AG04450 (cell line): ENCODE results near the gene TPM4. TPM values are rescaled to one million over a fixed set of nuclear protein-coding genes. Genes with fewer than 3 reads are reported as not detected.

ENCODE experiments used
- CTCF ChIA-PET: fragments of 300-600, 350-600 bp; formaldehyde crosslinking; extraction: SDS; loops from one replicate; lab custom pipeline; 2022; ENCODE audit warnings: antibody characterized with exemption, inconsistent platforms; lab: Charles Lee
- POLR2A ChIA-PET: fragments of 350-600 bp; formaldehyde crosslinking; extraction: SDS; loops from one replicate; lab custom pipeline; 2021; ENCODE audit warnings: antibody characterized with exemption, inconsistent platforms; lab: Yijun Ruan, JAX
- DNase-seq: peaks from one replicate; pipeline ENCODE4 v3.0.0-alpha.2; 2011; ENCODE audit warnings: low read depth, low spot score
- H3K27ac ChIP-seq: one replicate; pipeline ENCODE4 v1.5.1; 2012; ENCODE audit warnings: low read depth, low read length, control low read depth
- H3K27me3 ChIP-seq: one replicate; pipeline ENCODE4 v1.6.0; 2012; ENCODE audit warnings: low read length; ENCODE audit not compliant: control insufficient read depth, insufficient read depth
- H3K4me3 ChIP-seq: 2 replicates; pipeline ENCODE4 v1.5.1; 2011; ENCODE audit warnings: mild to moderate bottlenecking, low read depth, low read length, control low read depth
- H3K9me3 ChIP-seq: 2 replicates; pipeline ENCODE4 v1.5.1; 2012; ENCODE audit warnings: low read length; ENCODE audit not compliant: control insufficient read depth, insufficient read depth
- CTCF ChIP-seq: IDR thresholded peaks from 2 replicates; pipeline ENCODE4 v1.5.1; 2011; ENCODE audit warnings: low read depth, low read length, control low read depth, inconsistent platforms
- polyA plus RNA-seq: library from polyadenylated mRNA; depleted of rRNA; stranded (reverse); fragments of >200 nt; gene quantifications from 2 replicates; pipeline ENCODE4 v1.2.3, GENCODE V29; 2011

The TPM4 gene
- polyA plus RNA-seq, 1 experiment: 2,058 TPM

- H3K27me3 ChIP-seq: no peaks in the 10 kb centered on the region
- H3K9me3 ChIP-seq: no peaks in the 10 kb centered on the region
- TF ChIP-seq CTCF: no peak
- DNase-seq: no peak
- H3K27ac ChIP-seq: peak overlapping the region; percentile 52
- CTCF ChIA-PET: interaction anchor here (0.6 to 4.7 kb wide), 3 partner anchors 9 to 455 kb away, joined by 3 to 26 read pairs (median 4); partner anchors contain the start of gene RAB8A
- no peak overlapping the region for H3K4me3 ChIP-seq
- POLR2A ChIA-PET: interaction anchor here (0.6 to 2.5 kb wide), 6 partner anchors 10 to 98 kb away, joined by 3 to 19 read pairs (median 6); partner anchors contain the start of gene TPM4
Measured at GRCh38 chr19:16094360-16095070, 18.2 kb downstream of the TPM4 start.

GRCh38 chr19:16095071-16095571, 18.8 kb downstream of the TPM4 start:
- CTCF ChIA-PET: interaction anchor here (1.5 to 4.7 kb wide), 2 partner anchors 10 to 16 kb away, joined by 4 to 26 read pairs; partner anchors contain the start of gene RAB8A
- POLR2A ChIA-PET: interaction anchor here (0.6 to 2.5 kb wide), 5 partner anchors 10 to 19 kb away, joined by 3 to 19 read pairs (median 8); partner anchors contain the start of gene TPM4
- no peak overlapping the region for H3K4me3 ChIP-seq
- H3K27ac ChIP-seq: peak overlapping the region; percentile 65
- H3K27me3 ChIP-seq: no peaks in the 10 kb centered on the region
- no peaks in the 10 kb centered on the region for H3K9me3 ChIP-seq
- DNase-seq: no peak
- TF ChIP-seq CTCF: no peak

GRCh38 chr19:16096280-16096855, 20.1 kb downstream of the TPM4 start:
- peak overlapping the region; percentile 11 for H3K27ac ChIP-seq
- ChIA-PET POLR2A (interaction anchor here (0.5 to 2.5 kb wide), 6 partner anchors 8 to 196 kb away, joined by 3 to 11 read pairs (median 6); no protein-coding TSS in a partner anchor), CTCF (interaction anchor here (0.7 to 4.7 kb wide), 3 partner anchors 11 to 90 kb away, joined by 4 to 26 read pairs (median 5); partner anchors contain the start of gene RAB8A)
- DNase-seq: no peak
- H3K27me3 ChIP-seq: no peaks in the 10 kb centered on the region
- TF ChIP-seq CTCF: no peak
- H3K9me3 ChIP-seq: no peaks in the 10 kb centered on the region
- H3K4me3 ChIP-seq: no peak overlapping the region

GRCh38 chr19:16098416-16098768, 22.1 kb downstream of the TPM4 start:
- no peak overlapping the region for H3K4me3 ChIP-seq
- DNase-seq: no peak
- ChIA-PET POLR2A (no interaction called here), CTCF (interaction anchor here (4.7 kb wide), 1 partner anchor 13 kb away, joined by 26 read pairs; the partner anchor contains the start of gene RAB8A)
- no peak for TF ChIP-seq CTCF
- H3K27ac ChIP-seq: no peak overlapping the region
- H3K9me3 ChIP-seq: no peaks in the 10 kb centered on the region
- H3K27me3 ChIP-seq: no peaks in the 10 kb centered on the region
